A549 (cell line): ENCODE data around the gene FMNL2.

Experiments used
- CBX8 ChIP-seq: fragments of 200-600 bp; sonication (generic); IDR thresholded peaks from 2 replicates; pipeline ENCODE4 v1.6.1; 2016
- ELK1 ChIP-seq: fragments of 150-350 bp; IDR thresholded peaks from 2 replicates; pipeline ENCODE4 v1.6.1; 2014; ENCODE audit warnings: low read depth, mild to moderate bottlenecking, low read length
- EP300 ChIP-seq, 2 experiments: fragments of >200 bp; sonication (Bioruptor Twin); formaldehyde crosslinking; IDR thresholded peaks; 2 replicates in 1 of 2; 3 replicates in 1 of 2; pipeline ENCODE4 v1.6.1; 2016 to 2017
- ESRRA ChIP-seq: fragments of 150-350 bp; IDR thresholded peaks from 2 replicates; pipeline ENCODE4 v1.6.1; 2014; ENCODE audit warnings: mild to moderate bottlenecking, low read length, borderline replicate concordance
- GATA3 ChIP-seq: IDR thresholded peaks from 2 replicates; pipeline ENCODE4 v1.6.1; 2012; ENCODE audit warnings: borderline replicate concordance
- HDAC2 ChIP-seq: fragments of 200-600 bp; sonication (generic); IDR thresholded peaks from 2 replicates; pipeline ENCODE4 v1.6.1; 2016
- JUNB ChIP-seq: fragments of >200 bp; sonication (Bioruptor Twin); formaldehyde crosslinking; IDR thresholded peaks from 2 replicates; pipeline ENCODE4 v1.6.1; 2016
- POLR2A ChIP-seq: IDR thresholded peaks from 2 replicates; pipeline ENCODE4 v1.6.1; 2012; ENCODE audit warnings: mild to moderate bottlenecking, low read length
- RAD21 ChIP-seq, 2 experiments: fragments of >200 bp in 1 of 2; sonication (Bioruptor Twin) in 1 of 2; formaldehyde crosslinking in 1 of 2; IDR thresholded peaks in 1 of 2; conservative IDR thresholded peaks in 1 of 2; 2 replicates in 1 of 2; 3 replicates in 1 of 2; pipeline ENCODE4 v1.6.1; 2012 to 2018; ENCODE audit warnings: inconsistent platforms in 1 of 2
- RNF2 ChIP-seq: fragments of 200-600 bp; sonication (generic); IDR thresholded peaks from 2 replicates; pipeline ENCODE4 v1.6.1; 2016; ENCODE audit warnings: low read depth, mild to moderate bottlenecking, antibody characterized with exemption, moderate library complexity, borderline replicate concordance
- USF2 ChIP-seq: fragments of 450-650 bp; IDR thresholded peaks from 2 replicates; pipeline ENCODE4 v1.6.1; 2014; ENCODE audit warnings: antibody characterized with exemption
- TF ChIP-seq, protein P1 (sequence below): fragments of >200 bp; sonication (Bioruptor Twin); formaldehyde crosslinking; IDR thresholded peaks from 3 replicates; pipeline ENCODE4 v1.5.1; 2016
- TF ChIP-seq, protein P2 (sequence below): fragments of 200-600 bp; sonication (generic); IDR thresholded peaks from 2 replicates; pipeline ENCODE4 v1.6.1; 2016; ENCODE audit warnings: antibody characterized with exemption, mild to moderate bottlenecking, moderate library complexity

GRCh38 chr2:152562198-152562884 is 227.4 kb downstream of the FMNL2 start:
- TF ChIP-seq, protein P1, sequence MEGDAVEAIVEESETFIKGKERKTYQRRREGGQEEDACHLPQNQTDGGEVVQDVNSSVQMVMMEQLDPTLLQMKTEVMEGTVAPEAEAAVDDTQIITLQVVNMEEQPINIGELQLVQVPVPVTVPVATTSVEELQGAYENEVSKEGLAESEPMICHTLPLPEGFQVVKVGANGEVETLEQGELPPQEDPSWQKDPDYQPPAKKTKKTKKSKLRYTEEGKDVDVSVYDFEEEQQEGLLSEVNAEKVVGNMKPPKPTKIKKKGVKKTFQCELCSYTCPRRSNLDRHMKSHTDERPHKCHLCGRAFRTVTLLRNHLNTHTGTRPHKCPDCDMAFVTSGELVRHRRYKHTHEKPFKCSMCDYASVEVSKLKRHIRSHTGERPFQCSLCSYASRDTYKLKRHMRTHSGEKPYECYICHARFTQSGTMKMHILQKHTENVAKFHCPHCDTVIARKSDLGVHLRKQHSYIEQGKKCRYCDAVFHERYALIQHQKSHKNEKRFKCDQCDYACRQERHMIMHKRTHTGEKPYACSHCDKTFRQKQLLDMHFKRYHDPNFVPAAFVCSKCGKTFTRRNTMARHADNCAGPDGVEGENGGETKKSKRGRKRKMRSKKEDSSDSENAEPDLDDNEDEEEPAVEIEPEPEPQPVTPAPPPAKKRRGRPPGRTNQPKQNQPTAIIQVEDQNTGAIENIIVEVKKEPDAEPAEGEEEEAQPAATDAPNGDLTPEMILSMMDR: no peak
- TF ChIP-seq ESRRA (no peak), ELK1 (no peak), HDAC2 (no peak), USF2 (no peak), CBX8 (no peak), POLR2A (no peak), EP300 (IDR thresholded peaks at IDR 0.05) (no peak), RNF2 (no peak), RAD21 (conservative IDR thresholded peaks at IDR 0.05 in 1 of 2, IDR thresholded peaks at IDR 0.05 in 1 of 2) (no peak), JUNB (no peak), GATA3 (no peak)
- TF ChIP-seq, protein P2, sequence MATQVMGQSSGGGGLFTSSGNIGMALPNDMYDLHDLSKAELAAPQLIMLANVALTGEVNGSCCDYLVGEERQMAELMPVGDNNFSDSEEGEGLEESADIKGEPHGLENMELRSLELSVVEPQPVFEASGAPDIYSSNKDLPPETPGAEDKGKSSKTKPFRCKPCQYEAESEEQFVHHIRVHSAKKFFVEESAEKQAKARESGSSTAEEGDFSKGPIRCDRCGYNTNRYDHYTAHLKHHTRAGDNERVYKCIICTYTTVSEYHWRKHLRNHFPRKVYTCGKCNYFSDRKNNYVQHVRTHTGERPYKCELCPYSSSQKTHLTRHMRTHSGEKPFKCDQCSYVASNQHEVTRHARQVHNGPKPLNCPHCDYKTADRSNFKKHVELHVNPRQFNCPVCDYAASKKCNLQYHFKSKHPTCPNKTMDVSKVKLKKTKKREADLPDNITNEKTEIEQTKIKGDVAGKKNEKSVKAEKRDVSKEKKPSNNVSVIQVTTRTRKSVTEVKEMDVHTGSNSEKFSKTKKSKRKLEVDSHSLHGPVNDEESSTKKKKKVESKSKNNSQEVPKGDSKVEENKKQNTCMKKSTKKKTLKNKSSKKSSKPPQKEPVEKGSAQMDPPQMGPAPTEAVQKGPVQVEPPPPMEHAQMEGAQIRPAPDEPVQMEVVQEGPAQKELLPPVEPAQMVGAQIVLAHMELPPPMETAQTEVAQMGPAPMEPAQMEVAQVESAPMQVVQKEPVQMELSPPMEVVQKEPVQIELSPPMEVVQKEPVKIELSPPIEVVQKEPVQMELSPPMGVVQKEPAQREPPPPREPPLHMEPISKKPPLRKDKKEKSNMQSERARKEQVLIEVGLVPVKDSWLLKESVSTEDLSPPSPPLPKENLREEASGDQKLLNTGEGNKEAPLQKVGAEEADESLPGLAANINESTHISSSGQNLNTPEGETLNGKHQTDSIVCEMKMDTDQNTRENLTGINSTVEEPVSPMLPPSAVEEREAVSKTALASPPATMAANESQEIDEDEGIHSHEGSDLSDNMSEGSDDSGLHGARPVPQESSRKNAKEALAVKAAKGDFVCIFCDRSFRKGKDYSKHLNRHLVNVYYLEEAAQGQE: no peak
